MM.1S (cell line): ENCODE data around the gene FAM221A.

ENCODE experiments used
- CTCF ChIP-seq: fragments of 300-600 bp; sonication (generic); IDR thresholded peaks from 2 replicates; pipeline ENCODE4 v1.5.1; 2016; ENCODE audit warnings: antibody characterized with exemption, low read length, mixed read lengths
- EZH2 ChIP-seq: fragments of 300-600 bp; sonication (generic); optimal IDR thresholded peaks from 2 replicates; pipeline ENCODE3; 2017; ENCODE audit warnings: low read depth, mild to moderate bottlenecking, antibody characterized with exemption, low read length, mixed read lengths
- EZH2phosphoT487 ChIP-seq: fragments of 300-600 bp; sonication (generic); IDR thresholded peaks from 2 replicates; pipeline ENCODE4 v1.6.1; 2018; ENCODE audit warnings: antibody characterized with exemption, low read length

GRCh38 chr7:23698822-23699221 is 18.8 kb downstream of the FAM221A start:
- TF ChIP-seq CTCF (no peak), EZH2phosphoT487 (no peak), EZH2 (no peak)
